Activated T-cell treated with anti-CD3 and anti-CD28 coated beads for 1 hour (primary cell): ENCODE measurements around the gene ZNF260.
A peak's percentile ranks its signal among the peaks of the same experiment; 100 is the strongest.

Experiments
- DNase-seq: peaks from one replicate; pipeline ENCODE4 v3.0.0-alpha.2; 2020; ENCODE audit warnings: low read depth

The ZNF260 gene

DNA sequence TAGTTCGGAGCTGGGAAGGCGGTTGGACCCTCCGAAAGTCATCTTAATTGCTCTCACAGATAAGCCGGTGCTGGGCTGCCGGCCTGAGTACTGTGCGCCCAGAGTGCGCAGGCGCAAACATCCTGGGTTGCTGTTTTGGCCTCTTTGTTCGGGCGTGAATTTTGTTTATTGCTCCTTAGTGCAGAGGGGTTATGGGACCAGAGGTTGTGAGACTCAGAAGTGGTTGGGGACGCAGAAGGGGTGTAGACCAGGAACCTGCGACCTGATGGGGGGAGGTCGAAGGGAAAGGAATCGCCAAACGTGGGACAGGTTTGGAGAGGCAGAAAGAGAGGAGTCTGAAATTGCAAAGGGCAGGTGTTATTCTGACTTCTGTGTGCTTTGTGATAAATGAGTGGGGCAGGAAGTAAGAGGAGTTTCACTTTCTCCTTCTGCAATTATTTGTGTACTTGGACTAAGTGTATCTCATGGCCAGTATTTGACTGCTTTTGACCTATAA is 38.1 kb downstream of the ZNF260 start:
- peak; percentile 57 for DNase-seq

DNA sequence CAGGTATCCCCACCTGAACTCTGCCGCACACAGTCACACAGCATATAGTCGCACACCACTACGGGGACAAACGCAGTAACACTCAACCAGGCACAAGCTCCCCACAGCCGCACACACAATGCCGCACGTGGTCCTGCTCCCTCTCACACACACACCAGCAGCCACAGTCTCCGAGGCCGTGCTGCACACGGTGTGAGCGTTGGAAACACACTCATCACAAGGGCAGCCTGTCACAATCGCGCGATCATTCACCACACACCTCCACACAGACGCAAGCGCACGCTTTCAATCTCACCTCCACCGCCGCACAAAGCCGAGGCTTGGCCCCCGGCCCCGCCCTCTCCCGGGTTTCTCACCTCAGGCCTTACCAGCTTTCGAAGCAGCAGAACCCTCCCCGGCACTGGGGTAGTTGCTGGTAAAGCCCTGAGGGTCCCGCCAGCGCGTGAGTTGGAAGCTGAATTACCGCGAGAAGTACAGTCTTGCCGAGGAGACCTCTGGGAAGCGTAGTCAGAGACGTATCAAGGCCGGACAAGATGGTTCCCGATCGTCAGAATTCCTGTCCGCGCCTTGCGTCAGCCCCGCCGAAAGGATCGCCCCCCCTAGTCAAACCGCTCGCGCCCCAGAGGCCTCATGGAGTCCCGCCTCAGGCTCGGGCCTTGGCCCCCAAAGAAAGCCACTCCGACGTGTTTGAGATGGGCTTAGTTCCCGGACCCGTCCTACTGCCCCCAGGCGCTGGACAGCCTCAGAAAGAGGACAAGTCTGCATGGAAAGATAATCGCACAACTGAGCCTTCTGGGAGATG is 38.8 kb downstream of the ZNF260 start, which contains the start of gene ZNF566:
TSS of gene ZNF566 (minus strand) at position 444 of the 802 bp plus-strand sequence. CDS start 13,004 bp downstream, outside the sequence.
- DNase-seq: peak; percentile 85

DNA sequence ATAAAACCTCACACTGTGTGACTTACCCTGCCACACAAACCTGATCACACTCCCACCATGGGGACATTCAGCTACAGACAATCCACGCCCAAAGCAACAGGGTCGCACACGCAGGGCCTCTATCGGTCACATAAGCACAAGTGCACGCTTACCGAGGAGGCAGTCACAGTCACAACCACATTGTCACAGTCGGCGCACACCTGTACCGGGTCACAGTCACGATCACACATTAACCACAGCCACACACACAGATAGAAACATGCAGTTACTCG is 39.3 kb downstream of the ZNF260 start:
- peak; percentile 20 for DNase-seq

- no peak for DNase-seq
Observed at GRCh38 chr19:36488118-36488845, 39.8 kb downstream of the ZNF260 start.

- DNase-seq: no peak
Observed at GRCh38 chr19:36483653-36484052, 44.4 kb downstream of the ZNF260 start.

- DNase-seq: no peak
Observed at GRCh38 chr19:36482876-36483275, 45.2 kb downstream of the ZNF260 start.
